Measurements from ENCODE around the gene POU2AF1. TPM values are rescaled to one million over a fixed set of nuclear protein-coding genes. Genes with fewer than 3 reads are reported as not detected.

The POU2AF1 gene
- total and polyA plus RNA-seq, 2 donors: 1.0 TPM

GRCh38 chr11:111358038-111359001 is 20.8 kb downstream of the POU2AF1 start:
- Histone ChIP-seq H3K4me1 (ENCODE audit: insufficient read depth) (no peaks in the 10 kb centered on the region), H3K36me3 (ENCODE audit: insufficient read depth) (no peaks in the 10 kb centered on the region), H3K4me3 (ENCODE audit: low read depth, low read length) (no peak overlapping the region), H3K27ac (ENCODE audit: low read depth) (no peak overlapping the region)
- WGBS: 80% methylated on average over 21 of the region's 22 CpGs
- DNase-seq (ENCODE audit: extremely low spot score): no peak

GRCh38 chr11:111357150-111358037 is 21.7 kb downstream of the POU2AF1 start:
- Histone ChIP-seq H3K4me1 (ENCODE audit: insufficient read depth) (no peaks in the 10 kb centered on the region), H3K27ac (ENCODE audit: low read depth) (no peak overlapping the region), H3K36me3 (ENCODE audit: insufficient read depth) (no peaks in the 10 kb centered on the region), H3K4me3 (ENCODE audit: low read depth, low read length) (no peak overlapping the region)
- DNase-seq (ENCODE audit: extremely low spot score): no peak
- WGBS: 87% methylated on average over 18 of the region's 18 CpGs

DNA sequence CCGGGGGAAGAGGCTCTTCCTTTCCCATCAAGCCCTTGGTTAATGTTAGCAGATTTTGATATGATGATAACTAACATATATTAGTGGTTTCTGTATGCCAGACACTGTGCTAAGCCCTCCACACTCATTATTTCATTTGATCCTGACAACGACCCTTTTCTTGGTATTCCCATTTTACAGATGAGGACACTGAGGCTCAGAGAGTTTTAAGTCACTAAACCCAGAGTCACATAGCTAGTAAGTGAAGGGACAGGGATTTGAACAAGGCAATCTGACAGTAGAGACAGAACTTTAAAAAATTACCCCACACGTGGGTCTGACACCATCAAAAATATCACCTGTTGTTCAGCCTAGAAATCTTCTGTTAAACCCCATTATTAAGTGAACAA is 22.4 kb downstream of the POU2AF1 start:
- H3K4me3 ChIP-seq (ENCODE audit: low read depth, low read length): no peak overlapping the region
- DNase-seq (ENCODE audit: extremely low spot score): no peak
- 85% methylated on average over 3 of the region's 3 CpGs for WGBS
- H3K36me3 ChIP-seq (ENCODE audit: insufficient read depth): no peaks in the 10 kb centered on the region
- no peaks in the 10 kb centered on the region for H3K4me1 ChIP-seq (ENCODE audit: insufficient read depth)
- H3K27ac ChIP-seq (ENCODE audit: low read depth): no peak overlapping the region

DNA sequence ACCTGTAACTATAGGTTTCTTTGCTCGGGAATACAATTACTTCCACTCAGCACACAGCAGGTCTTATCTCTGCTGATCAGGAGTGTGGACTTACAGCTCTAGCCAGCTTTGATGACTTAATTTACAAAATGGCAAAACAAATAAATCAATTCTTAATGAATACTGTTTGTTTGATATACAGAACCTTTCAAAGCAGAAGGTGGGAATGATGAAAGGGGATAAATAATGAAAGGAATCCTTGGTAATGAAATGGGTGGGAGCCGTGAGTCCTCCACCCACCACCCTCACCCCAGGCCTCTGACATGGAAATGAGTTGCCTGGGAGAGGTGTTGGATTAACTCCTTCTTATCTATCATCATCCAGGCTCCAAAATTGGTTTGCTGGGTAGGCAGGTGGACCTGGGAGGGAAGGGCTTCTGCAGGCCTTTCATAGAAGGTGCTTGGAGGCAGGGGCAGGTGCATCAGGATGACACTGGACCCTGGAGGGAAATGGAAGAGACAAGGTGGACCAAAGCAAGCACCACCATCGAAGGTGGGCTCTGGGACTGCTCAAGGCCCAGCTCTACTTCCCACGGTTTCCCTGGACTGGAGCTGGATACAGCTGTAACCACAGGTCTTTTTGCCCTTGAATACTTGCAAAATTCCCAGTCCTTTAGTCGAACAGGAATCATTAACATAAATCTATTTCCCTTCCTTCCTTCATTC is 23.0 kb downstream of the POU2AF1 start:
- Histone ChIP-seq H3K36me3 (ENCODE audit: insufficient read depth) (no peaks in the 10 kb centered on the region), H3K4me3 (ENCODE audit: low read depth, low read length) (no peak overlapping the region), H3K27ac (ENCODE audit: low read depth) (no peak overlapping the region), H3K4me1 (ENCODE audit: insufficient read depth) (no peaks in the 10 kb centered on the region)
- no peak for DNase-seq (ENCODE audit: extremely low spot score)
- 71% methylated on average over 5 of the region's 5 CpGs for WGBS

DNA sequence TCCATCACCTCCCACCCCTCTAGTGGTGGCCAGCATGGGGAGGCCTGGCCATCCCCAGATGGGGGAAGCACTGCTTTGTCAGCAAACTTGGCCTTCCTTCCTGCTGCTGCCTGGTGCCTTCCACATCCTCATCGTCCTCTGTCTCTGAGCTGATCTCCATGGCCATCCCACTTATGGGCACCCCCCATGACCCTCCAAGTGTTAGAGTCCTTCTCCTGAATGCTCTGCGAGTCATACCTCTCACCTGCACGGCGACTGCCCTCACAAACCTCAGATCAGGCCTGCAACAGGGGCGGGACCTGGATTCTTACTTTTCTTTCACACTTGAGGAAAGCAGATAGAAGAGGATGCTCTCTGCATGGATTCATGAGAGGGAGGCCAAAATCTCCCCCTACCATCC is 24.0 kb downstream of the POU2AF1 start:
- no peak for DNase-seq (ENCODE audit: extremely low spot score)
- no peak overlapping the region for H3K4me3 ChIP-seq (ENCODE audit: low read depth, low read length)
- no peak overlapping the region for H3K27ac ChIP-seq (ENCODE audit: low read depth)
- WGBS: 93% methylated on average over 5 of the region's 5 CpGs
- H3K36me3 ChIP-seq (ENCODE audit: insufficient read depth): no peaks in the 10 kb centered on the region
- H3K4me1 ChIP-seq (ENCODE audit: insufficient read depth): no peaks in the 10 kb centered on the region

DNA sequence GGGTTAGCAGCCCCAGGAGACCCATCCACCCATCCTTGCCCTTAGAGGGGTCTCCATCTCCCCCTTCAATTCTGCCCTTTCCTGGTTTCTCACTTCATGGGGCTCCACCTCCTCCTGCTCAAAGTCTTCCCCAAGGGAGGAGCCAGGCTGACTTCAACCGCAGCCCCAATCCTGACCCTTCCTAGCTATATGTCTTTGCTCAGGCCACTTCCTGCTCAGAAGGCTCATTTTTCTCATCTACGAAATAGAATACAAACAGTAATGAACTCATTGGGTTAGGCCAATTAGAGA is 24.5 kb downstream of the POU2AF1 start:
- no peak overlapping the region for H3K27ac ChIP-seq (ENCODE audit: low read depth)
- DNase-seq (ENCODE audit: extremely low spot score): no peak
- 95% methylated on average over 2 of the region's 2 CpGs for WGBS
- no peaks in the 10 kb centered on the region for H3K36me3 ChIP-seq (ENCODE audit: insufficient read depth)
- H3K4me3 ChIP-seq (ENCODE audit: low read depth, low read length): no peak overlapping the region
- H3K4me1 ChIP-seq (ENCODE audit: insufficient read depth): no peaks in the 10 kb centered on the region

DNA sequence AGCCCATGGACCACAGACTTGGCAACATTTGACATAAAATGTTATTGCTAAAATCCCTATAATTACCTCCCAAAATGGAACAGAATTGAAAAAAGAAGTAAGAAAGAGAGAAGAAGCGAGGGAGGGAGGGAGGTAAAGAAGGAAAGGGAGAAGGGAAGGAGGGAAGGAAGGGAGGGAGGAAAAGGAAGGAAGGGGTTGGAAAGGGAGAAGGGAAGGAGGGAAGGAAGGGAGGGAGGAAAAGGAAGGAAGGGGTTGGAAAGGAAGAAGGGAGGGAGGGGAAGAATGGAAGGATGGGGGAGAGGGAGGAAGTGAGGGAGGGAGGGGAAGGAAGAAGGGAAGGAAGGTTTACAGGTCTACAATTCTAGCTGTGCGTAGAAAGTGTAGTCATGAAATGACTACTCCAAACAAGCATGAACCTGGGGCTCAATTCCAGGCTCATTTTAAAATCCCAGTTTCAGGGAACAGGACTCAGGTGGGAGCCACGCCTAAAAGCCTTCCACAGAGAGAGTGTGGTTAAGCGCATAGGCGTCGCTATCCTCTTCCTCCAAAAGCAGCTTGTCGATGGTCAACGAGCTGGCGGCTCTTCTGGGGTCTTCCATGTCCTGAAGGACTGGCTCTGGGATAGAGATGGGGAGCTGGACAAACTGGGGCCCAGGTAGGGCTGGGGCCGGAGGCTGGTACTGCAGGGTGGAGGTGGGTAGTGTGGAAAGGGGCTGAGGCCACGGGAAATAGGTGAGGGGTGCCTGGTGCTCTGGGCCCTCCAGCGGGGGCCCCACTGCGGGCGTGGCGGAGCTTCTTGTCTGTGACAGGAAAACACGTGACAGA is 25.1 kb downstream of the POU2AF1 start:
- Histone ChIP-seq H3K27ac (ENCODE audit: low read depth) (no peak overlapping the region), H3K4me3 (ENCODE audit: low read depth, low read length) (no peak overlapping the region), H3K36me3 (ENCODE audit: insufficient read depth) (no peaks in the 10 kb centered on the region), H3K4me1 (ENCODE audit: insufficient read depth) (no peaks in the 10 kb centered on the region)
- no peak for DNase-seq (ENCODE audit: extremely low spot score)
- 97% methylated on average over 16 of the region's 16 CpGs for WGBS

GRCh38 chr11:111352935-111353710 is 26.0 kb downstream of the POU2AF1 start:
- Histone ChIP-seq H3K4me3 (ENCODE audit: low read depth, low read length) (no peak overlapping the region), H3K4me1 (ENCODE audit: insufficient read depth) (no peaks in the 10 kb centered on the region), H3K27ac (ENCODE audit: low read depth) (no peak overlapping the region), H3K36me3 (ENCODE audit: insufficient read depth) (no peaks in the 10 kb centered on the region)
- WGBS: 53% methylated on average over 8 of the region's 8 CpGs
- DNase-seq (ENCODE audit: extremely low spot score): no peak

DNA sequence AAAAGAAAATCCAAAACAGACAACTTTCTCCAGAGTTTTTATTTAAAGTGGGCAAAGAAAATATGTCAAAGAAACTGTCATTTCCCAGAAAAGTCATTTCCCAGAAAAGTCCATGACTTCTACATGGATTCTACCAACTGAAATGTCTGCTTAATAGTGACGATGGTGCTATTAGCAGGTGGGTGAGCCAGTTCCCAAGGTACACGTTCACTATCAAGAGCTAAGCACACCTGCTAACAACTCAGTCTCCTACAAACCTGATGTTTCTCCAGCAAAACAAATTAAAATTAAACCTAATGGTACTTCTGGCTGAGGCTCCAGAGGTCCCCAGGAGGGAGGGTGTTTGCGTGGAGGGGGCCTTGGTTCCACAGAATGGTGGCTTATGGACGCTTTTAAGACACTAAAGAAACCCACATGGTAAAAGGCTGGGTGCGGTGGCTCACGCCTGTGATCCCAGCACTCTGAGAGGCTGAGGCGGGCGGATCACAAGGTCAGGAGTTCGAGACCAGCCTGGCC is 26.8 kb downstream of the POU2AF1 start:
- no peak for DNase-seq (ENCODE audit: extremely low spot score)
- no peaks in the 10 kb centered on the region for H3K36me3 ChIP-seq (ENCODE audit: insufficient read depth)
- no peak overlapping the region for H3K4me3 ChIP-seq (ENCODE audit: low read depth, low read length)
- WGBS: 95% methylated on average over 9 of the region's 9 CpGs
- no peaks in the 10 kb centered on the region for H3K4me1 ChIP-seq (ENCODE audit: insufficient read depth)
- no peak overlapping the region for H3K27ac ChIP-seq (ENCODE audit: low read depth)

DNA sequence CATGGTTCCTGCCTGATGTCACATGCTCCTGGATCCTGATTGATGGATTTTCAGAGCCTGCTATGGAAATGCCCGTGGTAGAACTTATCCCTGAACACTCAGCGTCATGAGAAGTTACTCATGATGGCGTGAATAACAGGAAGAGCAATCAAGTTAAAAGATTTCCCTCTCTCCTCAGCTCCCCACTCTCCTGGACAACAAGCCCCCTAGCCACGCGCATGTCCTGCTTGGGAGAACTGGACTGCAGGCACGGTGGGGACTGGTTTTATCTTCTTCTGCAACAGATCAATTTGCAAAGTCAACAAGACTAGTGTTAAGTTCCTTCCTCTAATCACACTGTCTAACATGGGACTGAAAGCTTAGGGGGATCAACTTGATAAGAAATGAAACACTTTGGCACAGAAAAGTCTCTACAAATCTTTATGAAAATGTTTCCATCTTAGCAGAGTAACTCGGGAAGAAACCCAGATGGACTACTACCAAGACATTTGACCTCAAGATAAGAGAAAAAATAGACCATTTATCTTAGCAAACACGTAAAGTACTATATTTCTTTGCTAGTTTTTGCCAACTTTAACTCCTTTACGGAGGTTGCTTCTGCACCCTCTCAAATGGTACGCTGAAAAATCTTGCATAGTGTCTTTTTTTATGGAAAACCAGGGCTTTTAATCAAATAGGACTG is 27.6 kb downstream of the POU2AF1 start:
- Histone ChIP-seq H3K36me3 (ENCODE audit: insufficient read depth) (no peaks in the 10 kb centered on the region), H3K4me1 (ENCODE audit: insufficient read depth) (no peaks in the 10 kb centered on the region), H3K27ac (ENCODE audit: low read depth) (no peak overlapping the region), H3K4me3 (ENCODE audit: low read depth, low read length) (no peak overlapping the region)
- WGBS: 45% methylated on average over 10 of the region's 10 CpGs
- DNase-seq (ENCODE audit: extremely low spot score): no peak

GRCh38 chr11:111350811-111351210 is 28.3 kb downstream of the POU2AF1 start:
- 64% methylated on average over 1 of the region's 1 CpG for WGBS
- no peaks in the 10 kb centered on the region for H3K4me1 ChIP-seq (ENCODE audit: insufficient read depth)
- no peak for DNase-seq (ENCODE audit: extremely low spot score)
- no peaks in the 10 kb centered on the region for H3K36me3 ChIP-seq (ENCODE audit: insufficient read depth)
- H3K27ac ChIP-seq (ENCODE audit: low read depth): no peak overlapping the region
- H3K4me3 ChIP-seq (ENCODE audit: low read depth, low read length): no peak overlapping the region

DNA sequence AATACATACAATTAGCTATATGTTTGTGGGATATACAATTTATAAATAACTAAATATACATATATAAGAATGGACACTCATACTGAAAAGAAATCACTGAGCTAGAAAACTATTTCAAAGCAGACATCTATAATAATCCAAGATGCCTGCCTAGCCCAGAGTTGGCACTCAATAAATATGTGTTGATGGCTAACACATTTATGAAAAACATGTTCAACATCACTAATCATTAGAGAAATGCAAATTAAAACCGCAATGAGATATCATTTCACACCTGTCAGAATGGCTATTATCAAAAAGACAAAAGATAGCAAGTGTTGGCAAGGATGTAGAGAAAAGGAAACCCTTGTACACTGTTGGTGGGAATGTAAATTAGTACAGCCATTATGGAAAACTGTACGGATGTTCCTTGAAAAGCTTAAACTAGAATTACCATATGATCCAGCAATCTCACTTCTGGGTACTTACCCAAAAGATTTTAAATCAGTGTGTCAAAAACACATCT is 29.8 kb downstream of the POU2AF1 start:
- no peaks in the 10 kb centered on the region for H3K36me3 ChIP-seq (ENCODE audit: insufficient read depth)
- 85% methylated on average over 2 of the region's 2 CpGs for WGBS
- H3K4me3 ChIP-seq (ENCODE audit: low read depth, low read length): no peak overlapping the region
- H3K4me1 ChIP-seq (ENCODE audit: insufficient read depth): no peaks in the 10 kb centered on the region
- DNase-seq (ENCODE audit: extremely low spot score): no peak
- H3K27ac ChIP-seq (ENCODE audit: low read depth): no peak overlapping the region
